HepG2 (cell line): ENCODE results near the gene DDTL. TPM values are rescaled to one million over a fixed set of nuclear protein-coding genes. Genes with fewer than 3 reads are reported as not detected.

Experiments
- ADNP ChIP-seq: sonication (generic); formaldehyde crosslinking; IDR thresholded peaks from 2 replicates; pipeline ENCODE4 v1.4.0; 2020; ENCODE audit warnings: missing genetic modification reagents
- HMG20A ChIP-seq: IDR thresholded peaks from 2 replicates; pipeline ENCODE4 v1.6.1; 2016; ENCODE audit warnings: borderline replicate concordance
- HNRNPH1 ChIP-seq: fragments of 200-400 bp; formaldehyde crosslinking; optimal IDR thresholded peaks from 2 replicates; pipeline ENCODE3; 2017; ENCODE audit warnings: mild to moderate bottlenecking, low read depth, low read length
- KAT7 ChIP-seq: IDR thresholded peaks from 2 replicates; pipeline ENCODE4 v1.6.1; 2018; ENCODE audit warnings: borderline replicate concordance, missing compliant biosample characterization
- MEIS2 ChIP-seq: sonication (generic); formaldehyde crosslinking; IDR thresholded peaks from 2 replicates; pipeline ENCODE4 v1.9.0; 2021; ENCODE audit warnings: mild to moderate bottlenecking, missing genetic modification reagents
- NFYB ChIP-seq: sonication (generic); formaldehyde crosslinking; IDR thresholded peaks from 2 replicates; pipeline ENCODE4 v1.4.0; 2020; ENCODE audit warnings: missing genetic modification reagents
- ZNF337 ChIP-seq: sonication (generic); formaldehyde crosslinking; IDR thresholded peaks from 2 replicates; pipeline ENCODE4 v1.5.1; 2020; ENCODE audit warnings: missing genetic modification reagents, low read depth, mild to moderate bottlenecking, borderline replicate concordance
- ZNF556 ChIP-seq: sonication (generic); formaldehyde crosslinking; IDR thresholded peaks from 2 replicates; pipeline ENCODE4 v1.4.0; 2020; ENCODE audit warnings: mild to moderate bottlenecking, missing genetic modification reagents, borderline replicate concordance
- ZNF570 ChIP-seq: sonication (generic); formaldehyde crosslinking; IDR thresholded peaks from 2 replicates; pipeline ENCODE4 v1.4.0; 2020; ENCODE audit warnings: mild to moderate bottlenecking, missing genetic modification reagents, borderline replicate concordance
- polyA plus RNA-seq, 8 experiments: library from polyadenylated mRNA; depleted of rRNA in 3 of 8; stranded (reverse) in 7 of 8; unstranded in 1 of 8; fragments of >200 nt; fragmentation: Illumina TruSeq in 4 of 8; extraction: Trizol in 4 of 8; gene quantifications; 2 replicates each; pipeline versions ENCODE4 v1.2.1 to v1.2.3, GENCODE V29; 2011 to 2016; ENCODE audit warnings: low read depth in 4 of 8, missing spikeins in 1 of 8, mixed read lengths in 1 of 8; ENCODE audit not compliant: insufficient read depth in 1 of 8
- total RNA-seq, 5 experiments: library from RNA; depleted of rRNA; stranded (reverse); fragments of >200 nt; fragmentation: Illumina TruSeq; extraction: Trizol; gene quantifications; 2 replicates each; pipeline ENCODE4 v1.2.3, GENCODE V29; 2016; ENCODE audit warnings: low read depth in 1 of 5
- TF ChIP-seq, protein P1 (sequence below): sonication (generic); formaldehyde crosslinking; IDR thresholded peaks from 2 replicates; pipeline ENCODE4 v1.4.0; 2020; ENCODE audit warnings: mild to moderate bottlenecking, missing genetic modification reagents, borderline replicate concordance
- TF ChIP-seq, protein P2 (sequence below): IDR thresholded peaks from 2 replicates; pipeline ENCODE4 v1.4.0; 2020; ENCODE audit warnings: mild to moderate bottlenecking, missing genetic modification reagents
- TF ChIP-seq, protein P3 (sequence below): sonication (generic); formaldehyde crosslinking; IDR thresholded peaks from 2 replicates; pipeline ENCODE4 v1.9.0; 2022; ENCODE audit warnings: missing genetic modification reagents, mild to moderate bottlenecking, borderline replicate concordance
- TF ChIP-seq, protein P4 (sequence below): sonication (generic); formaldehyde crosslinking; IDR thresholded peaks from 2 replicates; pipeline ENCODE4 v1.5.0; 2020; ENCODE audit warnings: missing genetic modification reagents
- TF ChIP-seq, protein P5 (sequence below): sonication (generic); formaldehyde crosslinking; IDR thresholded peaks from 2 replicates; pipeline ENCODE4 v1.4.0; 2020; ENCODE audit warnings: missing genetic modification reagents, mild to moderate bottlenecking, borderline replicate concordance

The DDTL gene
- total and polyA plus RNA-seq, 2 of the 13 experiments (the other 11 are each of a cell fraction or from before 2014, with no cell fraction given) = 0.31 TPM; not detected in 1

DNA sequence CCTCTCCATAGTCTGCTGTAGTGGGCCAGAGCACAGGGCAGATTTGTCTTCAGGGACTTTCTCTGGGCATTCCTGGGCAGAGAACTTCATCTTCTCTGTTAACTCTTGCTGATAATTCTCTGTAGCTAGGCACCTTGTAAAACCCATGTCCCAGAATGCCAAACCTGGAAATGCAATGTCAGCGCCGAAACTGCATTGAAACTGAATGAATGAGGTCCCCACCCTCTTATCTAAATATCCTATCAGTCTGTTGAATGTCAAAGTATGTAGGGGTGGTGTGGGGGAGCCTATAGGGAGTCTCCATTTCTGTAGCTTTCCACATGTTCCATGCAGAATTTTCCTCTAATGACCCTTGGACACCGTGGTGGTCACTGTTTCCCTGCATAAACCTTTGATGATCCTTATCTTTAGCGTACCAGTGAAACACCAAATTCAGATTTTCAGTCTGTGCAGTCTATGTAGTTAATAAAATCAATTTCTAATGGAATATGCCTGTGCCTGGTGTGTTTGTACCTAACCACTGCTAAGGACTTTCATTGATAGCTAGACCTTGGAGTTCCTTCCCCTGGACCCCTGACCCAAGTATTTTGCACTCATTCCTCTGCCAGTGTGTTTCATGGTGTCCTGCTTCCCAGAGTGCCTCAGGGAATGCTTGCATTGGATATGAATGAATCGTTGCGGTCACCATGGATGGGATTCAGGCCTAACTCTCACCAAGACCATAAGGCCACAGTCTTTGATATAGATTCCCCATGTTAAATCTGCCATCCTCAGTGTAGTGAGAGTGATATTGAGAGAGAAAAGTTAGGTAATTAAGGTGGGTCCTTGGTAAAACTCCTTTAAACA is 41.9 kb downstream of the DDTL start (continued):
- TF ChIP-seq, protein P1, sequence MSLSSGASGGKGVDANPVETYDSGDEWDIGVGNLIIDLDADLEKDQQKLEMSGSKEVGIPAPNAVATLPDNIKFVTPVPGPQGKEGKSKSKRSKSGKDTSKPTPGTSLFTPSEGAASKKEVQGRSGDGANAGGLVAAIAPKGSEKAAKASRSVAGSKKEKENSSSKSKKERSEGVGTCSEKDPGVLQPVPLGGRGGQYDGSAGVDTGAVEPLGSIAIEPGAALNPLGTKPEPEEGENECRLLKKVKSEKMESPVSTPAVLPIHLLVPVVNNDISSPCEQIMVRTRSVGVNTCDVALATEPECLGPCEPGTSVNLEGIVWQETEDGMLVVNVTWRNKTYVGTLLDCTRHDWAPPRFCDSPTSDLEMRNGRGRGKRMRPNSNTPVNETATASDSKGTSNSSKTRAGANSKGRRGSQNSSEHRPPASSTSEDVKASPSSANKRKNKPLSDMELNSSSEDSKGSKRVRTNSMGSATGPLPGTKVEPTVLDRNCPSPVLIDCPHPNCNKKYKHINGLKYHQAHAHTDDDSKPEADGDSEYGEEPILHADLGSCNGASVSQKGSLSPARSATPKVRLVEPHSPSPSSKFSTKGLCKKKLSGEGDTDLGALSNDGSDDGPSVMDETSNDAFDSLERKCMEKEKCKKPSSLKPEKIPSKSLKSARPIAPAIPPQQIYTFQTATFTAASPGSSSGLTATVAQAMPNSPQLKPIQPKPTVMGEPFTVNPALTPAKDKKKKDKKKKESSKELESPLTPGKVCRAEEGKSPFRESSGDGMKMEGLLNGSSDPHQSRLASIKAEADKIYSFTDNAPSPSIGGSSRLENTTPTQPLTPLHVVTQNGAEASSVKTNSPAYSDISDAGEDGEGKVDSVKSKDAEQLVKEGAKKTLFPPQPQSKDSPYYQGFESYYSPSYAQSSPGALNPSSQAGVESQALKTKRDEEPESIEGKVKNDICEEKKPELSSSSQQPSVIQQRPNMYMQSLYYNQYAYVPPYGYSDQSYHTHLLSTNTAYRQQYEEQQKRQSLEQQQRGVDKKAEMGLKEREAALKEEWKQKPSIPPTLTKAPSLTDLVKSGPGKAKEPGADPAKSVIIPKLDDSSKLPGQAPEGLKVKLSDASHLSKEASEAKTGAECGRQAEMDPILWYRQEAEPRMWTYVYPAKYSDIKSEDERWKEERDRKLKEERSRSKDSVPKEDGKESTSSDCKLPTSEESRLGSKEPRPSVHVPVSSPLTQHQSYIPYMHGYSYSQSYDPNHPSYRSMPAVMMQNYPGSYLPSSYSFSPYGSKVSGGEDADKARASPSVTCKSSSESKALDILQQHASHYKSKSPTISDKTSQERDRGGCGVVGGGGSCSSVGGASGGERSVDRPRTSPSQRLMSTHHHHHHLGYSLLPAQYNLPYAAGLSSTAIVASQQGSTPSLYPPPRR (CRISPR knock-in tag) = no peak
- TF ChIP-seq, protein P2, sequence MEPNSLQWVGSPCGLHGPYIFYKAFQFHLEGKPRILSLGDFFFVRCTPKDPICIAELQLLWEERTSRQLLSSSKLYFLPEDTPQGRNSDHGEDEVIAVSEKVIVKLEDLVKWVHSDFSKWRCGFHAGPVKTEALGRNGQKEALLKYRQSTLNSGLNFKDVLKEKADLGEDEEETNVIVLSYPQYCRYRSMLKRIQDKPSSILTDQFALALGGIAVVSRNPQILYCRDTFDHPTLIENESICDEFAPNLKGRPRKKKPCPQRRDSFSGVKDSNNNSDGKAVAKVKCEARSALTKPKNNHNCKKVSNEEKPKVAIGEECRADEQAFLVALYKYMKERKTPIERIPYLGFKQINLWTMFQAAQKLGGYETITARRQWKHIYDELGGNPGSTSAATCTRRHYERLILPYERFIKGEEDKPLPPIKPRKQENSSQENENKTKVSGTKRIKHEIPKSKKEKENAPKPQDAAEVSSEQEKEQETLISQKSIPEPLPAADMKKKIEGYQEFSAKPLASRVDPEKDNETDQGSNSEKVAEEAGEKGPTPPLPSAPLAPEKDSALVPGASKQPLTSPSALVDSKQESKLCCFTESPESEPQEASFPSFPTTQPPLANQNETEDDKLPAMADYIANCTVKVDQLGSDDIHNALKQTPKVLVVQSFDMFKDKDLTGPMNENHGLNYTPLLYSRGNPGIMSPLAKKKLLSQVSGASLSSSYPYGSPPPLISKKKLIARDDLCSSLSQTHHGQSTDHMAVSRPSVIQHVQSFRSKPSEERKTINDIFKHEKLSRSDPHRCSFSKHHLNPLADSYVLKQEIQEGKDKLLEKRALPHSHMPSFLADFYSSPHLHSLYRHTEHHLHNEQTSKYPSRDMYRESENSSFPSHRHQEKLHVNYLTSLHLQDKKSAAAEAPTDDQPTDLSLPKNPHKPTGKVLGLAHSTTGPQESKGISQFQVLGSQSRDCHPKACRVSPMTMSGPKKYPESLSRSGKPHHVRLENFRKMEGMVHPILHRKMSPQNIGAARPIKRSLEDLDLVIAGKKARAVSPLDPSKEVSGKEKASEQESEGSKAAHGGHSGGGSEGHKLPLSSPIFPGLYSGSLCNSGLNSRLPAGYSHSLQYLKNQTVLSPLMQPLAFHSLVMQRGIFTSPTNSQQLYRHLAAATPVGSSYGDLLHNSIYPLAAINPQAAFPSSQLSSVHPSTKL = peak; percentile 43; the same call in 1 of the 2 replicates
- TF ChIP-seq, protein P3, sequence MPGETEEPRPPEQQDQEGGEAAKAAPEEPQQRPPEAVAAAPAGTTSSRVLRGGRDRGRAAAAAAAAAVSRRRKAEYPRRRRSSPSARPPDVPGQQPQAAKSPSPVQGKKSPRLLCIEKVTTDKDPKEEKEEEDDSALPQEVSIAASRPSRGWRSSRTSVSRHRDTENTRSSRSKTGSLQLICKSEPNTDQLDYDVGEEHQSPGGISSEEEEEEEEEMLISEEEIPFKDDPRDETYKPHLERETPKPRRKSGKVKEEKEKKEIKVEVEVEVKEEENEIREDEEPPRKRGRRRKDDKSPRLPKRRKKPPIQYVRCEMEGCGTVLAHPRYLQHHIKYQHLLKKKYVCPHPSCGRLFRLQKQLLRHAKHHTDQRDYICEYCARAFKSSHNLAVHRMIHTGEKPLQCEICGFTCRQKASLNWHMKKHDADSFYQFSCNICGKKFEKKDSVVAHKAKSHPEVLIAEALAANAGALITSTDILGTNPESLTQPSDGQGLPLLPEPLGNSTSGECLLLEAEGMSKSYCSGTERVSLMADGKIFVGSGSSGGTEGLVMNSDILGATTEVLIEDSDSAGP (CRISPR knock-in tag) = no peak
- TF ChIP-seq ZNF570 (no peak), KAT7 (CRISPR knock-in tag) (no peak), HNRNPH1 (no peak), HMG20A (CRISPR knock-in tag) (no peak), ADNP (CRISPR knock-in tag) (no peak), ZNF337 (CRISPR knock-in tag) (no peak), MEIS2 (CRISPR knock-in tag) (no peak), NFYB (CRISPR knock-in tag) (no peak), ZNF556 (CRISPR knock-in tag) (no peak)
- TF ChIP-seq, protein P4, sequence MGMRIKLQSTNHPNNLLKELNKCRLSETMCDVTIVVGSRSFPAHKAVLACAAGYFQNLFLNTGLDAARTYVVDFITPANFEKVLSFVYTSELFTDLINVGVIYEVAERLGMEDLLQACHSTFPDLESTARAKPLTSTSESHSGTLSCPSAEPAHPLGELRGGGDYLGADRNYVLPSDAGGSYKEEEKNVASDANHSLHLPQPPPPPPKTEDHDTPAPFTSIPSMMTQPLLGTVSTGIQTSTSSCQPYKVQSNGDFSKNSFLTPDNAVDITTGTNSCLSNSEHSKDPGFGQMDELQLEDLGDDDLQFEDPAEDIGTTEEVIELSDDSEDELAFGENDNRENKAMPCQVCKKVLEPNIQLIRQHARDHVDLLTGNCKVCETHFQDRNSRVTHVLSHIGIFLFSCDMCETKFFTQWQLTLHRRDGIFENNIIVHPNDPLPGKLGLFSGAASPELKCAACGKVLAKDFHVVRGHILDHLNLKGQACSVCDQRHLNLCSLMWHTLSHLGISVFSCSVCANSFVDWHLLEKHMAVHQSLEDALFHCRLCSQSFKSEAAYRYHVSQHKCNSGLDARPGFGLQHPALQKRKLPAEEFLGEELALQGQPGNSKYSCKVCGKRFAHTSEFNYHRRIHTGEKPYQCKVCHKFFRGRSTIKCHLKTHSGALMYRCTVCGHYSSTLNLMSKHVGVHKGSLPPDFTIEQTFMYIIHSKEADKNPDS (CRISPR knock-in tag) = no peak
- TF ChIP-seq, protein P5, sequence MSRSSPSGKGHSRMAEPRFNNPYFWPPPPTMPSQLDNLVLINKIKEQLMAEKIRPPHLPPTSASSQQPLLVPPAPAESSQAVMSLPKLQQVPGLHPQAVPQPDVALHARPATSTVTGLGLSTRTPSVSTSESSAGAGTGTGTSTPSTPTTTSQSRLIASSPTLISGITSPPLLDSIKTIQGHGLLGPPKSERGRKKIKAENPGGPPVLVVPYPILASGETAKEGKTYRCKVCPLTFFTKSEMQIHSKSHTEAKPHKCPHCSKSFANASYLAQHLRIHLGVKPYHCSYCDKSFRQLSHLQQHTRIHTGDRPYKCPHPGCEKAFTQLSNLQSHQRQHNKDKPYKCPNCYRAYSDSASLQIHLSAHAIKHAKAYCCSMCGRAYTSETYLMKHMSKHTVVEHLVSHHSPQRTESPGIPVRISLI (CRISPR knock-in tag) = no peak
